ENCODE data around the gene KLF15.

DNA sequence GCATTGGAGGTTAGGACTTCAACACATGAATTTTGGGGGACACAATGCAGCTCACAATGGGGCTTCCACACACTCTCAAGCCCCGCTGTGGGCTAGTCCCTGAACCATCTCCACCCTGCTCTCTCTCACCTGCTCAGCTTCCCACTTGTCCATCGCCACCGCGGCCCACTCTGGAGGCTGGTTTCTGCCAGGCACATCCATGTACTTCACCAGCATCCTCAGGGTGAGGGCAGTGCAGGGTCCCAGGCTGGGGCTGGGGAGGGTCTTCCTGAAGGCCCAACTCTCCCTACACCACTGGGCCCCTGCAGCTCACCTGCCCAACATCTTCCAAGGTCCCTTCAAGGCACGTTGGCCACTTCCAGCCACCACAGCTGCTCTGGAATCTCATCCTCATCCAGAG lies 46.4 kb downstream of the KLF15 start:
- TF ChIP-seq, protein P1, sequence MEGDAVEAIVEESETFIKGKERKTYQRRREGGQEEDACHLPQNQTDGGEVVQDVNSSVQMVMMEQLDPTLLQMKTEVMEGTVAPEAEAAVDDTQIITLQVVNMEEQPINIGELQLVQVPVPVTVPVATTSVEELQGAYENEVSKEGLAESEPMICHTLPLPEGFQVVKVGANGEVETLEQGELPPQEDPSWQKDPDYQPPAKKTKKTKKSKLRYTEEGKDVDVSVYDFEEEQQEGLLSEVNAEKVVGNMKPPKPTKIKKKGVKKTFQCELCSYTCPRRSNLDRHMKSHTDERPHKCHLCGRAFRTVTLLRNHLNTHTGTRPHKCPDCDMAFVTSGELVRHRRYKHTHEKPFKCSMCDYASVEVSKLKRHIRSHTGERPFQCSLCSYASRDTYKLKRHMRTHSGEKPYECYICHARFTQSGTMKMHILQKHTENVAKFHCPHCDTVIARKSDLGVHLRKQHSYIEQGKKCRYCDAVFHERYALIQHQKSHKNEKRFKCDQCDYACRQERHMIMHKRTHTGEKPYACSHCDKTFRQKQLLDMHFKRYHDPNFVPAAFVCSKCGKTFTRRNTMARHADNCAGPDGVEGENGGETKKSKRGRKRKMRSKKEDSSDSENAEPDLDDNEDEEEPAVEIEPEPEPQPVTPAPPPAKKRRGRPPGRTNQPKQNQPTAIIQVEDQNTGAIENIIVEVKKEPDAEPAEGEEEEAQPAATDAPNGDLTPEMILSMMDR (IDR thresholded peaks at IDR 0.05): no peak
- no peak for TF ChIP-seq EP300 (IDR thresholded peaks at IDR 0.05)
- TF ChIP-seq POLR2A (IDR thresholded peaks at IDR 0.05): no peak
